ENCODE data around the gene PSMD6.

PSMD6 gene

GRCh38 chr3:63973406-63973805 lies 49.9 kb downstream of the PSMD6 start:
- H3K27ac ChIP-seq (ENCODE audit: low read depth, low read length) = no peak overlapping the region
- no peaks in the 10 kb centered on the region for H3K36me3 ChIP-seq (ENCODE audit: low read length)
- no peak overlapping the region for H3K9ac ChIP-seq (ENCODE audit: low read length)
- no peak overlapping the region for H2AFZ ChIP-seq (ENCODE audit: low read depth, low read length, severe bottlenecking)
- H3F3A ChIP-seq (ENCODE audit: insufficient read depth) = no peaks in the 10 kb centered on the region
- no peaks in the 10 kb centered on the region for H3K9me3 ChIP-seq (ENCODE audit: insufficient read depth, low read length)
- no peak overlapping the region for H3K4me3 ChIP-seq (ENCODE audit: insufficient read depth, low read length, poor library complexity, severe bottlenecking)
- no peak overlapping the region for H3K4me2 ChIP-seq (ENCODE audit: low read depth, low read length, poor library complexity, severe bottlenecking)
- peaks cover 9% of the 10 kb centered on the region; the same call in 1 of the 2 replicates for H4K20me1 ChIP-seq (ENCODE audit: low read depth, low read length)
- TF ChIP-seq EZH2phosphoT487 (conservative IDR thresholded peaks at IDR 0.05; ENCODE audit: low read length) = no peak
- TF ChIP-seq, protein P1, sequence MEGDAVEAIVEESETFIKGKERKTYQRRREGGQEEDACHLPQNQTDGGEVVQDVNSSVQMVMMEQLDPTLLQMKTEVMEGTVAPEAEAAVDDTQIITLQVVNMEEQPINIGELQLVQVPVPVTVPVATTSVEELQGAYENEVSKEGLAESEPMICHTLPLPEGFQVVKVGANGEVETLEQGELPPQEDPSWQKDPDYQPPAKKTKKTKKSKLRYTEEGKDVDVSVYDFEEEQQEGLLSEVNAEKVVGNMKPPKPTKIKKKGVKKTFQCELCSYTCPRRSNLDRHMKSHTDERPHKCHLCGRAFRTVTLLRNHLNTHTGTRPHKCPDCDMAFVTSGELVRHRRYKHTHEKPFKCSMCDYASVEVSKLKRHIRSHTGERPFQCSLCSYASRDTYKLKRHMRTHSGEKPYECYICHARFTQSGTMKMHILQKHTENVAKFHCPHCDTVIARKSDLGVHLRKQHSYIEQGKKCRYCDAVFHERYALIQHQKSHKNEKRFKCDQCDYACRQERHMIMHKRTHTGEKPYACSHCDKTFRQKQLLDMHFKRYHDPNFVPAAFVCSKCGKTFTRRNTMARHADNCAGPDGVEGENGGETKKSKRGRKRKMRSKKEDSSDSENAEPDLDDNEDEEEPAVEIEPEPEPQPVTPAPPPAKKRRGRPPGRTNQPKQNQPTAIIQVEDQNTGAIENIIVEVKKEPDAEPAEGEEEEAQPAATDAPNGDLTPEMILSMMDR (IDR thresholded peaks at IDR 0.05; ENCODE audit: insufficient read depth, low read length, poor library complexity, severe bottlenecking) = no peak
- H3K9me2 ChIP-seq (replicated peaks; ENCODE audit: insufficient read depth, low read length) = no peaks in the 10 kb centered on the region
- no peaks in the 10 kb centered on the region for H3K27me3 ChIP-seq (ENCODE audit: low read length)
- peaks cover 77% of the 10 kb centered on the region for H3K79me2 ChIP-seq (ENCODE audit: insufficient read depth, low read length)

GRCh38 chr3:63972987-63973386 lies 50.3 kb downstream of the PSMD6 start:
- Histone ChIP-seq H2AFZ (ENCODE audit: low read depth, low read length, severe bottlenecking) (no peak overlapping the region), H3K27ac (ENCODE audit: low read depth, low read length) (no peak overlapping the region), H3F3A (ENCODE audit: insufficient read depth) (no peaks in the 10 kb centered on the region), H3K9me3 (ENCODE audit: insufficient read depth, low read length) (no peaks in the 10 kb centered on the region), H3K36me3 (ENCODE audit: low read length) (no peaks in the 10 kb centered on the region), H4K20me1 (ENCODE audit: low read depth, low read length) (peaks cover 9% of the 10 kb centered on the region; the same call in 1 of the 2 replicates), H3K9me2 (replicated peaks; ENCODE audit: insufficient read depth, low read length) (no peaks in the 10 kb centered on the region), H3K4me2 (ENCODE audit: low read depth, low read length, poor library complexity, severe bottlenecking) (no peak overlapping the region), H3K9ac (ENCODE audit: low read length) (no peak overlapping the region), H3K4me3 (ENCODE audit: insufficient read depth, low read length, poor library complexity, severe bottlenecking) (no peak overlapping the region), H3K27me3 (ENCODE audit: low read length) (no peaks in the 10 kb centered on the region), H3K79me2 (ENCODE audit: insufficient read depth, low read length) (peaks cover 77% of the 10 kb centered on the region)
- TF ChIP-seq EZH2phosphoT487 (conservative IDR thresholded peaks at IDR 0.05; ENCODE audit: low read length) = no peak
- TF ChIP-seq, protein P1 (IDR thresholded peaks at IDR 0.05; ENCODE audit: insufficient read depth, low read length, poor library complexity, severe bottlenecking) = no peak

- H3F3A ChIP-seq (ENCODE audit: insufficient read depth) = no peaks in the 10 kb centered on the region
- peaks cover 74% of the 10 kb centered on the region; the same call in 1 of the 2 replicates for H3K79me2 ChIP-seq (ENCODE audit: insufficient read depth, low read length)
These were observed 51.1 kb downstream of the PSMD6 start for GRCh38 chr3:63972196-63972595.

More at GRCh38 chr3:63972196-63972595, 51.1 kb downstream of the PSMD6 start:
- no peaks in the 10 kb centered on the region for H3K9me3 ChIP-seq (ENCODE audit: insufficient read depth, low read length)
- no peaks in the 10 kb centered on the region for H3K27me3 ChIP-seq (ENCODE audit: low read length)
- H3K36me3 ChIP-seq (ENCODE audit: low read length) = no peaks in the 10 kb centered on the region
- TF ChIP-seq EZH2phosphoT487 (conservative IDR thresholded peaks at IDR 0.05; ENCODE audit: low read length) = no peak
- TF ChIP-seq, protein P1 (IDR thresholded peaks at IDR 0.05; ENCODE audit: insufficient read depth, low read length, poor library complexity, severe bottlenecking) = no peak
- H3K9ac ChIP-seq (ENCODE audit: low read length) = no peak overlapping the region
- no peak overlapping the region for H2AFZ ChIP-seq (ENCODE audit: low read depth, low read length, severe bottlenecking)
- H3K4me2 ChIP-seq (ENCODE audit: low read depth, low read length, poor library complexity, severe bottlenecking) = no peak overlapping the region
- H3K4me3 ChIP-seq (ENCODE audit: insufficient read depth, low read length, poor library complexity, severe bottlenecking) = no peak overlapping the region
- H3K27ac ChIP-seq (ENCODE audit: low read depth, low read length) = no peak overlapping the region
- peaks cover 5% of the 10 kb centered on the region; the same call in 1 of the 2 replicates for H4K20me1 ChIP-seq (ENCODE audit: low read depth, low read length)
- H3K9me2 ChIP-seq (replicated peaks; ENCODE audit: insufficient read depth, low read length) = no peaks in the 10 kb centered on the region
